ENCODE results near the gene TRIP10.

Gene TRIP10

GRCh38 chr19:6713773-6714692 is 25.4 kb upstream of the TRIP10 start:
- peaks cover 0 to 58% of the 10 kb centered on the region in 2 experiments for H3K36me3 ChIP-seq (ENCODE audit: control insufficient read depth in 1 of 2, insufficient read depth in 2 of 2, low read depth in 1 of 2, low read length in 2 of 2)
- no peak overlapping the region for H2AK5ac ChIP-seq (ENCODE audit: low read length, severe bottlenecking)
- 78% methylated on average over 20 of the region's 24 CpGs for WGBS
- no peak overlapping the region for H2BK5ac ChIP-seq (ENCODE audit: low read depth, low read length, poor library complexity, severe bottlenecking)
- no peak overlapping the region for H2BK15ac ChIP-seq (ENCODE audit: low read depth, poor library complexity, severe bottlenecking)
- no peak overlapping the region for H2AFZ ChIP-seq (ENCODE audit: low read depth, low read length)
- no peak for DNase-seq
- no peak overlapping the region for H3K27ac ChIP-seq (ENCODE audit: low read length, poor library complexity, severe bottlenecking)
- no peak overlapping the region for H2BK12ac ChIP-seq (ENCODE audit: low read length in 2 of 2)
- no peak overlapping the region for H2BK120ac ChIP-seq (ENCODE audit: low read depth, low read length)
- no peak overlapping the region for H4K91ac ChIP-seq (ENCODE audit: low read length)
- H3K9ac ChIP-seq (ENCODE audit: low read length), result no peak overlapping the region
- H3K14ac ChIP-seq (ENCODE audit: low read length in 2 of 2), result no peak overlapping the region
- no peaks in the 10 kb centered on the region for H3K79me1 ChIP-seq (replicated peaks; ENCODE audit: low read length, poor library complexity, severe bottlenecking)
- no peak overlapping the region for H3K23ac ChIP-seq (ENCODE audit: low read length in 2 of 2)
- H3K27me3 ChIP-seq (ENCODE audit: control insufficient read depth in 1 of 2, insufficient read depth in 1 of 2, low read length in 2 of 2), result peaks cover 10 to 25% of the 10 kb centered on the region in 2 experiments
- no peak overlapping the region for H3K18ac ChIP-seq (ENCODE audit: low read depth in 1 of 2, low read length in 2 of 2)
- H3K4me3 ChIP-seq (ENCODE audit: insufficient read depth in 1 of 2, low read depth in 1 of 2, low read length in 2 of 2), result no peak overlapping the region
- no peak overlapping the region for H3K4me2 ChIP-seq (ENCODE audit: low read length, poor library complexity, severe bottlenecking)
- peaks cover 4% of the 10 kb centered on the region for H3K4me1 ChIP-seq (ENCODE audit: control insufficient read depth, insufficient read depth, low read depth, low read length)
- no peak overlapping the region for H3K4ac ChIP-seq (ENCODE audit: low read depth in 1 of 2, low read length in 2 of 2)
- H4K8ac ChIP-seq (ENCODE audit: low read length), result no peak overlapping the region
- H3K9me3 ChIP-seq (ENCODE audit: control insufficient read depth, low read length), result no peaks in the 10 kb centered on the region

- no peak overlapping the region for H4K8ac ChIP-seq (ENCODE audit: low read length)
- H3K36me3 ChIP-seq (ENCODE audit: control insufficient read depth in 1 of 2, insufficient read depth in 2 of 2, low read depth in 1 of 2, low read length in 2 of 2), result peaks cover 3 to 57% of the 10 kb centered on the region in 2 experiments
- no peaks in the 10 kb centered on the region for H3K79me1 ChIP-seq (replicated peaks; ENCODE audit: low read length, poor library complexity, severe bottlenecking)
- no peak overlapping the region for H3K18ac ChIP-seq (ENCODE audit: low read depth in 1 of 2, low read length in 2 of 2)
- H3K23ac ChIP-seq (ENCODE audit: low read length in 2 of 2), result no peak overlapping the region
- H2BK15ac ChIP-seq (ENCODE audit: low read depth, poor library complexity, severe bottlenecking), result no peak overlapping the region
- no peak overlapping the region for H2BK12ac ChIP-seq (ENCODE audit: low read length in 2 of 2)
- WGBS, result 91% methylated on average over 11 of the region's 11 CpGs
- H2AFZ ChIP-seq (ENCODE audit: low read depth, low read length), result no peak overlapping the region
- no peak overlapping the region for H3K27ac ChIP-seq (ENCODE audit: low read length, poor library complexity, severe bottlenecking)
- peaks cover 10 to 24% of the 10 kb centered on the region in 2 experiments for H3K27me3 ChIP-seq (ENCODE audit: control insufficient read depth in 1 of 2, insufficient read depth in 1 of 2, low read length in 2 of 2)
- no peak overlapping the region for H2AK5ac ChIP-seq (ENCODE audit: low read length, severe bottlenecking)
- DNase-seq, result no peak
- peaks cover 4% of the 10 kb centered on the region for H3K4me1 ChIP-seq (ENCODE audit: control insufficient read depth, insufficient read depth, low read depth, low read length)
- no peak overlapping the region for H2BK120ac ChIP-seq (ENCODE audit: low read depth, low read length)
- H4K91ac ChIP-seq (ENCODE audit: low read length), result no peak overlapping the region
- no peak overlapping the region for H2BK5ac ChIP-seq (ENCODE audit: low read depth, low read length, poor library complexity, severe bottlenecking)
- no peaks in the 10 kb centered on the region for H3K9me3 ChIP-seq (ENCODE audit: control insufficient read depth, low read length)
- H3K4me3 ChIP-seq (ENCODE audit: insufficient read depth in 1 of 2, low read depth in 1 of 2, low read length in 2 of 2), result no peak overlapping the region
- no peak overlapping the region for H3K14ac ChIP-seq (ENCODE audit: low read length in 2 of 2)
- H3K9ac ChIP-seq (ENCODE audit: low read length), result no peak overlapping the region
- H3K4ac ChIP-seq (ENCODE audit: low read depth in 1 of 2, low read length in 2 of 2), result no peak overlapping the region
- H3K4me2 ChIP-seq (ENCODE audit: low read length, poor library complexity, severe bottlenecking), result no peak overlapping the region
Observed at GRCh38 chr19:6714749-6715555, 24.5 kb upstream of the TRIP10 start.

- H3K27me3 ChIP-seq (ENCODE audit: control insufficient read depth in 1 of 2, insufficient read depth in 1 of 2, low read length in 2 of 2), result peaks cover 0 to 8% of the 10 kb centered on the region in 2 experiments
- H3K23ac ChIP-seq (ENCODE audit: low read length in 2 of 2), result no peak overlapping the region
- H3K4me3 ChIP-seq (ENCODE audit: insufficient read depth in 1 of 2, low read depth in 1 of 2, low read length in 2 of 2), result no peak overlapping the region
- H3K9ac ChIP-seq (ENCODE audit: low read length), result no peak overlapping the region
- no peak overlapping the region for H3K18ac ChIP-seq (ENCODE audit: low read depth in 1 of 2, low read length in 2 of 2)
- no peaks in the 10 kb centered on the region for H3K79me1 ChIP-seq (replicated peaks; ENCODE audit: low read length, poor library complexity, severe bottlenecking)
- H2BK15ac ChIP-seq (ENCODE audit: low read depth, poor library complexity, severe bottlenecking), result no peak overlapping the region
- H2AFZ ChIP-seq (ENCODE audit: low read depth, low read length), result no peak overlapping the region
- H2AK5ac ChIP-seq (ENCODE audit: low read length, severe bottlenecking), result no peak overlapping the region
- no peak overlapping the region for H2BK5ac ChIP-seq (ENCODE audit: low read depth, low read length, poor library complexity, severe bottlenecking)
- 62% methylated on average over 6 of the region's 6 CpGs for WGBS
- H4K8ac ChIP-seq (ENCODE audit: low read length), result no peak overlapping the region
- no peaks in the 10 kb centered on the region for H3K9me3 ChIP-seq (ENCODE audit: control insufficient read depth, low read length)
- no peak overlapping the region for H3K4me2 ChIP-seq (ENCODE audit: low read length, poor library complexity, severe bottlenecking)
- H3K4me1 ChIP-seq (ENCODE audit: control insufficient read depth, insufficient read depth, low read depth, low read length), result peaks cover 5% of the 10 kb centered on the region
- H3K14ac ChIP-seq (ENCODE audit: low read length in 2 of 2), result no peak overlapping the region
- no peak overlapping the region for H3K4ac ChIP-seq (ENCODE audit: low read depth in 1 of 2, low read length in 2 of 2)
- H2BK120ac ChIP-seq (ENCODE audit: low read depth, low read length), result no peak overlapping the region
- H3K27ac ChIP-seq (ENCODE audit: low read length, poor library complexity, severe bottlenecking), result no peak overlapping the region
- H3K36me3 ChIP-seq (ENCODE audit: control insufficient read depth in 1 of 2, insufficient read depth in 2 of 2, low read depth in 1 of 2, low read length in 2 of 2), result peaks cover 3 to 41% of the 10 kb centered on the region in 2 experiments
- no peak overlapping the region for H4K91ac ChIP-seq (ENCODE audit: low read length)
- H2BK12ac ChIP-seq (ENCODE audit: low read length in 2 of 2), result no peak overlapping the region
- DNase-seq, result no peak
Observed at GRCh38 chr19:6716610-6716970, 22.9 kb upstream of the TRIP10 start.

- whole genome bisulfite sequencing, result 81% methylated on average over 10 of the region's 10 CpGs
- Histone ChIP-seq H2AK5ac (ENCODE audit: low read length, severe bottlenecking) (no peak overlapping the region), H2BK12ac (ENCODE audit: low read length in 2 of 2) (no peak overlapping the region), H2BK15ac (ENCODE audit: low read depth, poor library complexity, severe bottlenecking) (no peak overlapping the region), H3K27ac (ENCODE audit: low read length, poor library complexity, severe bottlenecking) (no peak overlapping the region), H2BK5ac (ENCODE audit: low read depth, low read length, poor library complexity, severe bottlenecking) (no peak overlapping the region), H4K91ac (ENCODE audit: low read length) (no peak overlapping the region), H3K14ac (ENCODE audit: low read length in 2 of 2) (no peak overlapping the region), H3K23ac (ENCODE audit: low read length in 2 of 2) (no peak overlapping the region), H3K18ac (ENCODE audit: low read depth in 1 of 2, low read length in 2 of 2) (no peak overlapping the region), H3K36me3 (ENCODE audit: control insufficient read depth in 1 of 2, insufficient read depth in 2 of 2, low read depth in 1 of 2, low read length in 2 of 2) (peaks cover 3 to 36% of the 10 kb centered on the region in 2 experiments), H3K4me2 (ENCODE audit: low read length, poor library complexity, severe bottlenecking) (no peak overlapping the region), H3K4me1 (ENCODE audit: control insufficient read depth, insufficient read depth, low read depth, low read length) (peaks cover 5% of the 10 kb centered on the region), H3K9ac (ENCODE audit: low read length) (no peak overlapping the region), H3K79me1 (replicated peaks; ENCODE audit: low read length, poor library complexity, severe bottlenecking) (no peaks in the 10 kb centered on the region), H3K4me3 (ENCODE audit: insufficient read depth in 1 of 2, low read depth in 1 of 2, low read length in 2 of 2) (no peak overlapping the region), H2AFZ (ENCODE audit: low read depth, low read length) (no peak overlapping the region), H3K27me3 (ENCODE audit: control insufficient read depth in 1 of 2, insufficient read depth in 1 of 2, low read length in 2 of 2) (peaks cover 0 to 6% of the 10 kb centered on the region in 2 experiments), H3K9me3 (ENCODE audit: control insufficient read depth, low read length) (no peaks in the 10 kb centered on the region), H3K4ac (ENCODE audit: low read depth in 1 of 2, low read length in 2 of 2) (no peak overlapping the region), H2BK120ac (ENCODE audit: low read depth, low read length) (no peak overlapping the region), H4K8ac (ENCODE audit: low read length) (no peak overlapping the region)
- DNase-seq, result no peak
Observed at GRCh38 chr19:6717036-6717435, 22.4 kb upstream of the TRIP10 start.

Data from mesenchymal stem cell (in vitro differentiated cells and primary cell).